AG09319 (cell line): Measurements from ENCODE around the gene SLITRK6.

Experiments
- DNase-seq: peaks from one replicate; pipeline ENCODE4 v3.0.0-alpha.2; 2010; ENCODE audit warnings: low read depth; ENCODE audit errors: extremely low read depth
- TF ChIP-seq, protein P1 (sequence below): IDR thresholded peaks from 2 replicates; pipeline ENCODE4 v1.5.1; 2011; ENCODE audit warnings: low read depth, mild to moderate bottlenecking, inconsistent platforms, low read length, moderate library complexity

SLITRK6 gene

DNA sequence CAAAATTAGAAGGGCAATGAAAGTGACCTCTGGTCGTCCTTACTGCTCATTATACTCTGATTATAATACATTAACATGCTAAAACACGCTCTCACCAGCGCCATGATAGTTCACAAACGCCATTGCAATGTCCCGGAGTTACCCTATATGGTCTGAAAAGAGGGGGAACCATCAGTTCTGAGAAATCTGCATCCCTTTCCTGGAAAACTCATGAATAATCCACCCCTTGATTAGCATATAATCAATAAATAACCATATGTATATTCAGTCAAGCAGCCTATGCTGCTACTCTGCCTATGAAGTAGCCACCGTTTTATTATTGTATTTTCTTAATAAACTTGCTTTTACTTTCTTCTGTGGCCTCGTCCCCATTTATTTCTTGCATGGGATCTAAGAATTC lies 24.6 kb upstream of the SLITRK6 start:
- TF ChIP-seq, protein P1, sequence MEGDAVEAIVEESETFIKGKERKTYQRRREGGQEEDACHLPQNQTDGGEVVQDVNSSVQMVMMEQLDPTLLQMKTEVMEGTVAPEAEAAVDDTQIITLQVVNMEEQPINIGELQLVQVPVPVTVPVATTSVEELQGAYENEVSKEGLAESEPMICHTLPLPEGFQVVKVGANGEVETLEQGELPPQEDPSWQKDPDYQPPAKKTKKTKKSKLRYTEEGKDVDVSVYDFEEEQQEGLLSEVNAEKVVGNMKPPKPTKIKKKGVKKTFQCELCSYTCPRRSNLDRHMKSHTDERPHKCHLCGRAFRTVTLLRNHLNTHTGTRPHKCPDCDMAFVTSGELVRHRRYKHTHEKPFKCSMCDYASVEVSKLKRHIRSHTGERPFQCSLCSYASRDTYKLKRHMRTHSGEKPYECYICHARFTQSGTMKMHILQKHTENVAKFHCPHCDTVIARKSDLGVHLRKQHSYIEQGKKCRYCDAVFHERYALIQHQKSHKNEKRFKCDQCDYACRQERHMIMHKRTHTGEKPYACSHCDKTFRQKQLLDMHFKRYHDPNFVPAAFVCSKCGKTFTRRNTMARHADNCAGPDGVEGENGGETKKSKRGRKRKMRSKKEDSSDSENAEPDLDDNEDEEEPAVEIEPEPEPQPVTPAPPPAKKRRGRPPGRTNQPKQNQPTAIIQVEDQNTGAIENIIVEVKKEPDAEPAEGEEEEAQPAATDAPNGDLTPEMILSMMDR: no peak
- DNase-seq: no peak

DNA sequence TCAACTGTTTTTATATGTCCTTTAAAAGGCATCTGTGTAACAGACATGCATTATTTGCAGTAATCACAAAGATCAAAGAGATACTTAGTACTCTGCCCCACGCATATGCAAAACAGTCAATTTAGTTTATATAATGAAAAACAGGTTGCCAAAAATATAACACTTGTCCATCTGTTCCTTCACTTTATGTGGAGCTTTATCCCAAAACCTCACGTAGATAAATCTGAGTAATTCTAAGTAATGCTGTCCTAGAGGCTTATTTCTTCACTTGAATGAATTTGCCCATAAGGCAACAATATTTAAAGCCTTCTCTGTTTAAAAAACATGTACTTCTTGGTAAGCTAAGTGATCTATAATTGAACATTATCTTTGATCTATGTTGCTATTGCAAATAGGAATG lies 20.3 kb upstream of the SLITRK6 start:
- TF ChIP-seq, protein P1: no peak
- DNase-seq: no peak

GRCh38 chr13:85816413-85816812 lies 17.2 kb upstream of the SLITRK6 start:
- no peak for DNase-seq

GRCh38 chr13:85812282-85812681 lies 13.1 kb upstream of the SLITRK6 start:
- DNase-seq: no peak
- TF ChIP-seq, protein P1: no peak

More at GRCh38 chr13:85816413-85816812, 17.2 kb upstream of the SLITRK6 start:
- TF ChIP-seq, protein P1: no peak

- no peak for DNase-seq
- TF ChIP-seq, protein P1: no peak
These were observed 9.6 kb upstream of the SLITRK6 start for GRCh38 chr13:85808811-85809210.

DNA sequence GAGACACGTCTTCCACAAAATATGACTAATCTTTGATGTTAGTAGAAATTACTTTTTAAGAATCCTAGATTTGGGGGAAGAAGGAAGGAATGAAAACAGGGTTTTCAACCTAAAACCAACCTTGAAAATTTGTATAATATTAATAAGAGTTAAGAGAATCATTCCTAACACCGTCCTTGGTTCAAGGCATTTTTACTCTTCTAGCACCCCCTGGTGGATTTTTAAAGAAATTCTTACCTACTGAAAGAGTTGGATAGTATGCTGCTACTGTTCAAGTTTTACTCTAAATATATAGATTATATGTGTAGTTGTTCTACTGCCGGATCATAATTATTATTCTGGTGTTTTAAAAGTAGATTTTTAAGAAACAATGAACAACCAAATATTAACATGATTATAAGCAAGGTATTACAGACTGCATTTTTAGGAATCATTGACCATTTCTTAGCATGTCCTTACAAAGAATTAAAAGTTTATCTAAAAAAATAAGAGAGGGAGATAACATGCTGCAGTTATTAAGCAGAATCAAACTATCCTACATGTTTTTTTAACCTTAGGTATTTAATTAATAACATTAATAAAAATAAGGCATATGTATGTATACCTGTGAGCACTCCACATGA lies 7.4 kb upstream of the SLITRK6 start:
- peak; percentile 10 for DNase-seq

GRCh38 chr13:85798556-85798955 lies 663 bp downstream of the SLITRK6 start:
- TF ChIP-seq, protein P1: no peak
- DNase-seq: no peak

More for the DNA sequence above, 7.4 kb upstream of the SLITRK6 start:
- TF ChIP-seq, protein P1: peak; percentile 40
